ENCODE measurements around the gene CTLA4.

Gene CTLA4

GRCh38 chr2:203904022-203904421, 36.5 kb downstream of the CTLA4 start:
- WGBS, 2 experiments: 94 to 100% methylated on average over 4 of the region's 4 CpGs
- Histone ChIP-seq H3K9me3 (ENCODE audit: control insufficient read depth, low read length) (no peaks in the 10 kb centered on the region), H3K4me3 (ENCODE audit: insufficient read depth, low read depth, low read length) (no peak overlapping the region), H3K4me1 (ENCODE audit: control insufficient read depth, insufficient read depth, low read length) (no peaks in the 10 kb centered on the region), H3K27ac (ENCODE audit: insufficient read depth, low read depth, low read length, poor library complexity, severe bottlenecking) (no peak overlapping the region), H3K36me3 (ENCODE audit: control insufficient read depth, insufficient read depth, low read length) (no peaks in the 10 kb centered on the region), H3K27me3 (ENCODE audit: control insufficient read depth, insufficient read depth, low read length, poor library complexity, severe bottlenecking) (no peaks in the 10 kb centered on the region)

GRCh38 chr2:203905656-203906055, 38.1 kb downstream of the CTLA4 start:
- Histone ChIP-seq H3K4me1 (ENCODE audit: control insufficient read depth, insufficient read depth, low read length) (no peaks in the 10 kb centered on the region), H3K9me3 (ENCODE audit: control insufficient read depth, low read length) (no peaks in the 10 kb centered on the region), H3K4me3 (ENCODE audit: insufficient read depth, low read depth, low read length) (no peak overlapping the region), H3K36me3 (ENCODE audit: control insufficient read depth, insufficient read depth, low read length) (no peaks in the 10 kb centered on the region), H3K27ac (ENCODE audit: insufficient read depth, low read depth, low read length, poor library complexity, severe bottlenecking) (no peak overlapping the region), H3K27me3 (ENCODE audit: control insufficient read depth, insufficient read depth, low read length, poor library complexity, severe bottlenecking) (no peaks in the 10 kb centered on the region)

- no peaks in the 10 kb centered on the region for H3K9me3 ChIP-seq (ENCODE audit: control insufficient read depth, low read length)
Observed at GRCh38 chr2:203908066-203908796, 40.7 kb downstream of the CTLA4 start.

DNA sequence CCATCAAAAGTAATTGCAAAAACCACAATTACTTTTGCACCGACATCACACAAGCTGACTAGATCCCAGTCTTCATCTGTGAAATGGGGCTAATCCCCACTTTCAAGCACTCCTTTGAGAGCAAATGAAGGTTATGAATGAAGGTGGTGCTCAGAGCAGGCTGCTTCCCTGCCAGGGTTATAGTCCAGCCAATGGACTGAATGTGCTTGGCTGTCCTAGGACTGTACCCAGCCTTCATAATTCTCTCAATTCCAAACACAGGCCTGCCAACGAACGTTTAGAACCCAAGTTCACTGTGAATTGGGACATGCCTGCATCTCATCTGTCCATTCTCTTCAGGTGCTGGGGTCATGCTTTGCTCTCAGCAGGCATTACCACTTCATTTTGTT, 41.2 kb downstream of the CTLA4 start:
- H3K36me3 ChIP-seq (ENCODE audit: control insufficient read depth, insufficient read depth, low read length): no peaks in the 10 kb centered on the region
- H3K9me3 ChIP-seq (ENCODE audit: control insufficient read depth, low read length): no peaks in the 10 kb centered on the region
- no peak overlapping the region for H3K4me3 ChIP-seq (ENCODE audit: insufficient read depth, low read depth, low read length)
- no peaks in the 10 kb centered on the region for H3K27me3 ChIP-seq (ENCODE audit: control insufficient read depth, insufficient read depth, low read length, poor library complexity, severe bottlenecking)
- no peak overlapping the region for H3K27ac ChIP-seq (ENCODE audit: insufficient read depth, low read depth, low read length, poor library complexity, severe bottlenecking)
- no peaks in the 10 kb centered on the region for H3K4me1 ChIP-seq (ENCODE audit: control insufficient read depth, insufficient read depth, low read length)
- 83 to 89% methylated on average over 3 of the region's 3 CpGs for WGBS, 2 experiments

More at GRCh38 chr2:203908066-203908796, 40.7 kb downstream of the CTLA4 start:
- Histone ChIP-seq H3K36me3 (ENCODE audit: control insufficient read depth, insufficient read depth, low read length) (no peaks in the 10 kb centered on the region), H3K27ac (ENCODE audit: insufficient read depth, low read depth, low read length, poor library complexity, severe bottlenecking) (no peak overlapping the region), H3K4me1 (ENCODE audit: control insufficient read depth, insufficient read depth, low read length) (no peaks in the 10 kb centered on the region), H3K27me3 (ENCODE audit: control insufficient read depth, insufficient read depth, low read length, poor library complexity, severe bottlenecking) (no peaks in the 10 kb centered on the region), H3K4me3 (ENCODE audit: insufficient read depth, low read depth, low read length) (no peak overlapping the region)
- WGBS, 2 experiments: 95 to 98% methylated on average over 5 to 6 of the region's 6 CpGs

- H3K27ac ChIP-seq (ENCODE audit: insufficient read depth, low read depth, low read length, poor library complexity, severe bottlenecking): no peak overlapping the region
- WGBS, 2 experiments: 60 to 70% methylated on average over 6 to 7 of the region's 8 CpGs
Observed at GRCh38 chr2:203909261-203909967, 41.8 kb downstream of the CTLA4 start.

DNA sequence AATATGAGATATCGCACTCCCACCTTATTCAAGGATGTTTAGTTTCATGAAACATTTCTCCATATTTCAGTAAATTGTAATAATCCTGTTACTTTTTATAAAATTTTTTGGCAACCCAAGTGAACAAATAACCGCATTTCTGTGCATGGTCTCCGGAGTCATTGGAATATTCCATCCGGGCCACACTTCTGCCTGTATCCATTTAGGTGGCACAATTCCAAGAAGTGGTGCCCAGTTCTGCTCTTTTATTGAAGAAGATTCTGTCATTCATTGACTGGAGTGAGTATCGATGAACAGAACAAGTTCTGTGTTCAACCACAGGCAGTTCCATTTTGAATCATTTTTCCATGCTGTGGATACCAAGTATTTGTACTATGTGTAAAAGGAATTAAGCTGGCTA, 42.4 kb downstream of the CTLA4 start:
- no peak overlapping the region for H3K4me3 ChIP-seq (ENCODE audit: insufficient read depth, low read depth, low read length)
- no peaks in the 10 kb centered on the region for H3K4me1 ChIP-seq (ENCODE audit: control insufficient read depth, insufficient read depth, low read length)
- H3K9me3 ChIP-seq (ENCODE audit: control insufficient read depth, low read length): no peaks in the 10 kb centered on the region
- no peaks in the 10 kb centered on the region for H3K27me3 ChIP-seq (ENCODE audit: control insufficient read depth, insufficient read depth, low read length, poor library complexity, severe bottlenecking)
- H3K36me3 ChIP-seq (ENCODE audit: control insufficient read depth, insufficient read depth, low read length): no peaks in the 10 kb centered on the region
- no peak overlapping the region for H3K27ac ChIP-seq (ENCODE audit: insufficient read depth, low read depth, low read length, poor library complexity, severe bottlenecking)
- 88 to 93% methylated on average over 4 of the region's 5 CpGs for WGBS, 2 experiments

More at GRCh38 chr2:203909261-203909967, 41.8 kb downstream of the CTLA4 start:
- Histone ChIP-seq H3K27me3 (ENCODE audit: control insufficient read depth, insufficient read depth, low read length, poor library complexity, severe bottlenecking) (no peaks in the 10 kb centered on the region), H3K9me3 (ENCODE audit: control insufficient read depth, low read length) (no peaks in the 10 kb centered on the region), H3K4me3 (ENCODE audit: insufficient read depth, low read depth, low read length) (no peak overlapping the region), H3K4me1 (ENCODE audit: control insufficient read depth, insufficient read depth, low read length) (no peaks in the 10 kb centered on the region), H3K36me3 (ENCODE audit: control insufficient read depth, insufficient read depth, low read length) (no peaks in the 10 kb centered on the region)

GRCh38 chr2:203913947-203914346, 46.4 kb downstream of the CTLA4 start:
- WGBS, 2 experiments: 88 to 90% methylated on average over 8 of the region's 8 CpGs
- H3K4me1 ChIP-seq (ENCODE audit: control insufficient read depth, insufficient read depth, low read length): no peaks in the 10 kb centered on the region

GRCh38 chr2:203914546-203915182, 47.1 kb downstream of the CTLA4 start:
- whole genome bisulfite sequencing, 2 experiments: 85 to 91% methylated on average over 4 to 8 of the region's 8 CpGs

More at GRCh38 chr2:203913947-203914346, 46.4 kb downstream of the CTLA4 start:
- Histone ChIP-seq H3K36me3 (ENCODE audit: control insufficient read depth, insufficient read depth, low read length) (no peaks in the 10 kb centered on the region), H3K27me3 (ENCODE audit: control insufficient read depth, insufficient read depth, low read length, poor library complexity, severe bottlenecking) (no peaks in the 10 kb centered on the region), H3K27ac (ENCODE audit: insufficient read depth, low read depth, low read length, poor library complexity, severe bottlenecking) (no peak overlapping the region), H3K9me3 (ENCODE audit: control insufficient read depth, low read length) (no peaks in the 10 kb centered on the region), H3K4me3 (ENCODE audit: insufficient read depth, low read depth, low read length) (no peak overlapping the region)

DNA sequence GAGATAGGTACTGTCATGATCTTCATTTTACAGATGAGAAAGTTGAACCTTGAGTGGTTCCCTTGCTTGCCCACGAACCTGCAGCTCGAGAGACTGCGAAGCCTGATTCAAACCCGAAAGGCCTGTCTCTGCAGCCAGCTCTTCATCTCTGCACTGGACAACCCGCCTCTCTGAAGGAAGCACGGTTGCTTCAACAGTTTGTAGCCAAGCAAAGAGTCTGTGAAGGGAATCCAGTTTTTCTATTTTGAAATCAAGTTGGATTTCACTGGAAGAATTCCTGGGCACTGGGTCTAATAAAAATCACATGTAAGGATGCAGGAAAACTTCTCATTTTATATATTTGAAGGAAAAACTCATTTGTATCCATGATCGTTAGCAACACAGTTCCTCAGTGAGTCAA, 47.7 kb downstream of the CTLA4 start:
- 93 to 94% methylated on average over 6 to 7 of the region's 7 CpGs for WGBS, 2 experiments
- Histone ChIP-seq H3K9me3 (ENCODE audit: control insufficient read depth, low read length) (no peaks in the 10 kb centered on the region), H3K27me3 (ENCODE audit: control insufficient read depth, insufficient read depth, low read length, poor library complexity, severe bottlenecking) (no peaks in the 10 kb centered on the region), H3K36me3 (ENCODE audit: control insufficient read depth, insufficient read depth, low read length) (no peaks in the 10 kb centered on the region), H3K27ac (ENCODE audit: insufficient read depth, low read depth, low read length, poor library complexity, severe bottlenecking) (no peak overlapping the region), H3K4me1 (ENCODE audit: control insufficient read depth, insufficient read depth, low read length) (no peaks in the 10 kb centered on the region), H3K4me3 (ENCODE audit: insufficient read depth, low read depth, low read length) (no peak overlapping the region)

More at GRCh38 chr2:203914546-203915182, 47.1 kb downstream of the CTLA4 start:
- H3K27ac ChIP-seq (ENCODE audit: insufficient read depth, low read depth, low read length, poor library complexity, severe bottlenecking): no peak overlapping the region
- H3K27me3 ChIP-seq (ENCODE audit: control insufficient read depth, insufficient read depth, low read length, poor library complexity, severe bottlenecking): no peaks in the 10 kb centered on the region
- no peaks in the 10 kb centered on the region for H3K36me3 ChIP-seq (ENCODE audit: control insufficient read depth, insufficient read depth, low read length)
- H3K4me3 ChIP-seq (ENCODE audit: insufficient read depth, low read depth, low read length): no peak overlapping the region
- no peaks in the 10 kb centered on the region for H3K9me3 ChIP-seq (ENCODE audit: control insufficient read depth, low read length)
- no peaks in the 10 kb centered on the region for H3K4me1 ChIP-seq (ENCODE audit: control insufficient read depth, insufficient read depth, low read length)

GRCh38 chr2:203916756-203917155, 49.2 kb downstream of the CTLA4 start:
- no peaks in the 10 kb centered on the region for H3K4me1 ChIP-seq (ENCODE audit: control insufficient read depth, insufficient read depth, low read length)
- H3K36me3 ChIP-seq (ENCODE audit: control insufficient read depth, insufficient read depth, low read length): no peaks in the 10 kb centered on the region
- no peaks in the 10 kb centered on the region for H3K9me3 ChIP-seq (ENCODE audit: control insufficient read depth, low read length)
- H3K27ac ChIP-seq (ENCODE audit: insufficient read depth, low read depth, low read length, poor library complexity, severe bottlenecking): no peak overlapping the region
- H3K4me3 ChIP-seq (ENCODE audit: insufficient read depth, low read depth, low read length): no peak overlapping the region
- H3K27me3 ChIP-seq (ENCODE audit: control insufficient read depth, insufficient read depth, low read length, poor library complexity, severe bottlenecking): no peaks in the 10 kb centered on the region
